HepG2 (cell line): ENCODE measurements around the gene ARHGAP23. TPM values are rescaled to one million over a fixed set of nuclear protein-coding genes. Genes with fewer than 3 reads are reported as not detected.
A peak's percentile ranks its signal among the peaks of the same experiment; 100 is the strongest.

Experiments used
- FOXM1 ChIP-seq: sonication (generic); formaldehyde crosslinking; IDR thresholded peaks from 2 replicates; pipeline ENCODE4 v1.5.0; 2020; ENCODE audit warnings: missing genetic modification reagents
- GABPA ChIP-seq, 2 experiments: IDR thresholded peaks; 2 replicates each; pipeline ENCODE4 v1.6.1; 2011 to 2016; ENCODE audit warnings: low read depth in 2 of 2, low read length in 1 of 2, missing biosample characterization in 1 of 2, missing genetic modification characterization in 1 of 2
- MBD4 ChIP-seq: IDR thresholded peaks from 2 replicates; pipeline ENCODE4 v1.6.1; 2012; ENCODE audit warnings: low read length, inconsistent platforms, borderline replicate concordance
- SIX4 ChIP-seq: sonication (generic); formaldehyde crosslinking; IDR thresholded peaks from 2 replicates; pipeline ENCODE4 v1.4.0; 2020; ENCODE audit warnings: missing genetic modification reagents
- U2AF2 ChIP-seq: fragments of 200-400 bp; formaldehyde crosslinking; IDR thresholded peaks from 2 replicates; pipeline ENCODE4 v1.6.1; 2017; ENCODE audit warnings: low read depth, mild to moderate bottlenecking, low read length
- ZNF674 ChIP-seq: sonication (generic); formaldehyde crosslinking; IDR thresholded peaks from 2 replicates; pipeline ENCODE4 v1.5.0; 2020; ENCODE audit warnings: low read depth, mild to moderate bottlenecking, missing genetic modification reagents
- ZNF792 ChIP-seq: IDR thresholded peaks from 2 replicates; pipeline ENCODE4 v1.6.1; 2016
- polyA plus RNA-seq, 8 experiments: library from polyadenylated mRNA; depleted of rRNA in 3 of 8; stranded (reverse) in 7 of 8; unstranded in 1 of 8; fragments of >200 nt; fragmentation: Illumina TruSeq in 4 of 8; extraction: Trizol in 4 of 8; gene quantifications; 2 replicates each; pipeline versions ENCODE4 v1.2.1 to v1.2.3, GENCODE V29; 2011 to 2016; ENCODE audit warnings: low read depth in 4 of 8, missing spikeins in 1 of 8, mixed read lengths in 1 of 8; ENCODE audit not compliant: insufficient read depth in 1 of 8
- total RNA-seq, 5 experiments: library from RNA; depleted of rRNA; stranded (reverse); fragments of >200 nt; fragmentation: Illumina TruSeq; extraction: Trizol; gene quantifications; 2 replicates each; pipeline ENCODE4 v1.2.3, GENCODE V29; 2016; ENCODE audit warnings: low read depth in 1 of 5
- TF ChIP-seq, protein P1 (sequence below): sonication (generic); formaldehyde crosslinking; IDR thresholded peaks from 2 replicates; pipeline ENCODE4 v1.5.0; 2020; ENCODE audit warnings: mild to moderate bottlenecking, low read depth, missing genetic modification reagents, borderline replicate concordance
- TF ChIP-seq, protein P2 (sequence below): sonication (generic); formaldehyde crosslinking; IDR thresholded peaks from 2 replicates; pipeline ENCODE4 v1.4.0; 2020; ENCODE audit warnings: missing genetic modification reagents
- TF ChIP-seq, protein P3 (sequence below): sonication (generic); formaldehyde crosslinking; IDR thresholded peaks from 2 replicates; pipeline ENCODE4 v1.4.0; 2020; ENCODE audit warnings: low read depth, mild to moderate bottlenecking, missing genetic modification reagents
- TF ChIP-seq, protein P4 (sequence below): sonication (generic); formaldehyde crosslinking; conservative IDR thresholded peaks from 2 replicates; pipeline ENCODE4 v1.8.0; 2022; ENCODE audit warnings: low read depth, missing genetic modification reagents
- TF ChIP-seq, protein P5 (sequence below): sonication (generic); formaldehyde crosslinking; IDR thresholded peaks from 2 replicates; pipeline ENCODE4 v1.5.0; 2020; ENCODE audit warnings: mild to moderate bottlenecking, missing genetic modification reagents, borderline replicate concordance
- TF ChIP-seq, protein P6 (sequence below): IDR thresholded peaks from 2 replicates; pipeline ENCODE4 v1.6.1; 2016; ENCODE audit warnings: missing biosample characterization, missing genetic modification reagents, low read depth
- TF ChIP-seq, protein P7 (sequence below): IDR thresholded peaks from 2 replicates; pipeline ENCODE4 v1.6.1; 2016; ENCODE audit warnings: missing compliant biosample characterization, missing genetic modification reagents, borderline replicate concordance

The ARHGAP23 gene
- total and polyA plus RNA-seq, 2 of the 13 experiments (the other 11 are each of a cell fraction or from before 2014, with no cell fraction given) = 0.03 TPM; not detected in 1

DNA sequence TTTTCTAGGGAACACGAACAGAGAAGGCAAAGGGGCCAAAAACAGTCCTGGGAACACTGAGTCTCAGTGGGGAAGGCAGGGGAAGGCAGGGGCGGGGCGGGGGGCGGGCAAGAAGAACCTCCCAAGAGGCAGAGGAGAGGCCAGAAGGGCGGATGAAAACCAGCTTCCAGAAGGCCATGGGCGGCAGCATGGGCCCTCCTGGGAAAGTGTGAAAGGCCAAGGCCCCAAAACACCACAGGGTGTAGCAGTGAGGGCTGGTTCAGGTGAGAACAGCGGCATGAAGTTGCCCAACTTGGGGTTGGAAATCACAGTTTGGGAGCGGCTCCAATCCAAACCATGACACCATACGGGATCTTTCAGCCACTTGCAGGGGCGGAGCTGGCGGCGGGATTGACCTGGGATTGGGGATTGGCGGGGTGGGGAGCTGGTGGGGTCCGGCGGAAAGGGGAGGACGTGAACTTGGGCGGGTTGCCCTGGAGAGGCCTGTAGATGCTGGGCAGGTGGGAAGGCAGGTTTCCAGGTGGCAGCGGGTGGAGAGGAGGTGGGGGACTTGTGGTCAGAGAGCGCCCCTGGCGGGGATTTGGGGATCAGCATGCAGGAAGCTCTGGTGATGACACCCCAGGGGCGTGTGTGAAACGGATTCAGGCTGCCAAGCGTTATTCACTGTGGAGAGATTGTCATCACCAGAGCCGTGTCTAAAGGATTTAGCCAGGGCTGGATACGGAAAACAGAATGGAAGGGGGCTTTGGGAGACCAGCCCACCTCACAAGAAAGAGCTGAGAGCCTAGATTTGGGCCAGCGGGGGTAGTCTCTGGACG is 80.9 kb downstream of the ARHGAP23 start (continued):
- TF ChIP-seq, protein P1, sequence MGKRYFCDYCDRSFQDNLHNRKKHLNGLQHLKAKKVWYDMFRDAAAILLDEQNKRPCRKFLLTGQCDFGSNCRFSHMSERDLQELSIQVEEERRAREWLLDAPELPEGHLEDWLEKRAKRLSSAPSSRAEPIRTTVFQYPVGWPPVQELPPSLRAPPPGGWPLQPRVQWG (CRISPR knock-in tag) = no peak
- TF ChIP-seq FOXM1 (CRISPR knock-in tag) (no peak), U2AF2 (no peak), SIX4 (CRISPR knock-in tag) (no peak), GABPA (IDR thresholded peaks at IDR 0.05; ENCODE audit: low read depth, low read length) (no peak), GABPA (CRISPR knock-in tag; IDR thresholded peaks at IDR 0.05; ENCODE audit: low read depth) (peak; percentile 7; the same call in 1 of the 2 replicates), ZNF792 (CRISPR knock-in tag) (no peak), MBD4 (no peak), ZNF674 (0 out of 2 replicates have a peak, but pooled peaks have one; percentile 37)
- TF ChIP-seq, protein P2, sequence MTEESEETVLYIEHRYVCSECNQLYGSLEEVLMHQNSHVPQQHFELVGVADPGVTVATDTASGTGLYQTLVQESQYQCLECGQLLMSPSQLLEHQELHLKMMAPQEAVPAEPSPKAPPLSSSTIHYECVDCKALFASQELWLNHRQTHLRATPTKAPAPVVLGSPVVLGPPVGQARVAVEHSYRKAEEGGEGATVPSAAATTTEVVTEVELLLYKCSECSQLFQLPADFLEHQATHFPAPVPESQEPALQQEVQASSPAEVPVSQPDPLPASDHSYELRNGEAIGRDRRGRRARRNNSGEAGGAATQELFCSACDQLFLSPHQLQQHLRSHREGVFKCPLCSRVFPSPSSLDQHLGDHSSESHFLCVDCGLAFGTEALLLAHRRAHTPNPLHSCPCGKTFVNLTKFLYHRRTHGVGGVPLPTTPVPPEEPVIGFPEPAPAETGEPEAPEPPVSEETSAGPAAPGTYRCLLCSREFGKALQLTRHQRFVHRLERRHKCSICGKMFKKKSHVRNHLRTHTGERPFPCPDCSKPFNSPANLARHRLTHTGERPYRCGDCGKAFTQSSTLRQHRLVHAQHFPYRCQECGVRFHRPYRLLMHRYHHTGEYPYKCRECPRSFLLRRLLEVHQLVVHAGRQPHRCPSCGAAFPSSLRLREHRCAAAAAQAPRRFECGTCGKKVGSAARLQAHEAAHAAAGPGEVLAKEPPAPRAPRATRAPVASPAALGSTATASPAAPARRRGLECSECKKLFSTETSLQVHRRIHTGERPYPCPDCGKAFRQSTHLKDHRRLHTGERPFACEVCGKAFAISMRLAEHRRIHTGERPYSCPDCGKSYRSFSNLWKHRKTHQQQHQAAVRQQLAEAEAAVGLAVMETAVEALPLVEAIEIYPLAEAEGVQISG = 0 out of 2 replicates have a peak, but pooled peaks have one; percentile 28
- TF ChIP-seq, protein P3, sequence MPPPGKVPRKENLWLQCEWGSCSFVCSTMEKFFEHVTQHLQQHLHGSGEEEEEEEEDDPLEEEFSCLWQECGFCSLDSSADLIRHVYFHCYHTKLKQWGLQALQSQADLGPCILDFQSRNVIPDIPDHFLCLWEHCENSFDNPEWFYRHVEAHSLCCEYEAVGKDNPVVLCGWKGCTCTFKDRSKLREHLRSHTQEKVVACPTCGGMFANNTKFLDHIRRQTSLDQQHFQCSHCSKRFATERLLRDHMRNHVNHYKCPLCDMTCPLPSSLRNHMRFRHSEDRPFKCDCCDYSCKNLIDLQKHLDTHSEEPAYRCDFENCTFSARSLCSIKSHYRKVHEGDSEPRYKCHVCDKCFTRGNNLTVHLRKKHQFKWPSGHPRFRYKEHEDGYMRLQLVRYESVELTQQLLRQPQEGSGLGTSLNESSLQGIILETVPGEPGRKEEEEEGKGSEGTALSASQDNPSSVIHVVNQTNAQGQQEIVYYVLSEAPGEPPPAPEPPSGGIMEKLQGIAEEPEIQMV (CRISPR knock-in tag) = no peak
- TF ChIP-seq, protein P4, sequence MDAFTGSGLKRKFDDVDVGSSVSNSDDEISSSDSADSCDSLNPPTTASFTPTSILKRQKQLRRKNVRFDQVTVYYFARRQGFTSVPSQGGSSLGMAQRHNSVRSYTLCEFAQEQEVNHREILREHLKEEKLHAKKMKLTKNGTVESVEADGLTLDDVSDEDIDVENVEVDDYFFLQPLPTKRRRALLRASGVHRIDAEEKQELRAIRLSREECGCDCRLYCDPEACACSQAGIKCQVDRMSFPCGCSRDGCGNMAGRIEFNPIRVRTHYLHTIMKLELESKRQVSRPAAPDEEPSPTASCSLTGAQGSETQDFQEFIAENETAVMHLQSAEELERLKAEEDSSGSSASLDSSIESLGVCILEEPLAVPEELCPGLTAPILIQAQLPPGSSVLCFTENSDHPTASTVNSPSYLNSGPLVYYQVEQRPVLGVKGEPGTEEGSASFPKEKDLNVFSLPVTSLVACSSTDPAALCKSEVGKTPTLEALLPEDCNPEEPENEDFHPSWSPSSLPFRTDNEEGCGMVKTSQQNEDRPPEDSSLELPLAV (CRISPR knock-in tag) = no peak
- TF ChIP-seq, protein P5, sequence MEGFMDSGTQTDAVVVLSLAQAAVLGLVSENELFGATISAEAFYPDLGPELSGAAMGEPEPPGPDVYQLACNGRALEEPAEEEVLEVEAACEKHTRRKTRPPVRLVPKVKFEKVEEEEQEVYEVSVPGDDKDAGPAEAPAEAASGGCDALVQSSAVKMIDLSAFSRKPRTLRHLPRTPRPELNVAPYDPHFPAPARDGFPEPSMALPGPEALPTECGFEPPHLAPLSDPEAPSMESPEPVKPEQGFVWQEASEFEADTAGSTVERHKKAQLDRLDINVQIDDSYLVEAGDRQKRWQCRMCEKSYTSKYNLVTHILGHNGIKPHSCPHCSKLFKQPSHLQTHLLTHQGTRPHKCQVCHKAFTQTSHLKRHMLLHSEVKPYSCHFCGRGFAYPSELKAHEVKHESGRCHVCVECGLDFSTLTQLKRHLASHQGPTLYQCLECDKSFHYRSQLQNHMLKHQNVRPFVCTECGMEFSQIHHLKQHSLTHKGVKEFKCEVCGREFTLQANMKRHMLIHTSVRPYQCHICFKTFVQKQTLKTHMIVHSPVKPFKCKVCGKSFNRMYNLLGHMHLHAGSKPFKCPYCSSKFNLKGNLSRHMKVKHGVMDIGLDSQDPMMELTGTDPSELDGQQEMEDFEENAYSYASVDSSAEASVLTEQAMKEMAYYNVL (CRISPR knock-in tag) = no peak
- TF ChIP-seq, protein P6, sequence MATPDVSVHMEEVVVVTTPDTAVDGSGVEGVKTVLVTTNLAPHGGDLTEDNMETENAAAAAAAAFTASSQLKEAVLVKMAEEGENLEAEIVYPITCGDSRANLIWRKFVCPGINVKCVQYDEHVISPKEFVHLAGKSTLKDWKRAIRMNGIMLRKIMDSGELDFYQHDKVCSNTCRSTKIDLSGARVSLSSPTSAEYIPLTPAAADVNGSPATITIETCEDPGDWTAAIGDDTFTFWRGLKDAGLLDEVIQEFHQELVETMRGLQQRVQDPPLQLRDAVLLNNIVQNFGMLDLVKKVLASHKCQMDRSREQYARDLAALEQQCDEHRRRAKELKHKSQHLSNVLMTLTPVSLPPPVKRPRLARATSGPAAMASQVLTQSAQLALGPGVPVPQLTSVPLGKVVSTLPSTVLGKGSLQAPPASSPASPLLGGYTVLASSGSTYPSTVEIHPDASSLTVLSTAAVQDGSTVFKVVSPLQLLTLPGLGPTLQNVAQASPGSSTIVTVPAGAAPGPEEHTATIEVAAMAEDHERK (CRISPR knock-in tag) = no peak
- TF ChIP-seq, protein P7, sequence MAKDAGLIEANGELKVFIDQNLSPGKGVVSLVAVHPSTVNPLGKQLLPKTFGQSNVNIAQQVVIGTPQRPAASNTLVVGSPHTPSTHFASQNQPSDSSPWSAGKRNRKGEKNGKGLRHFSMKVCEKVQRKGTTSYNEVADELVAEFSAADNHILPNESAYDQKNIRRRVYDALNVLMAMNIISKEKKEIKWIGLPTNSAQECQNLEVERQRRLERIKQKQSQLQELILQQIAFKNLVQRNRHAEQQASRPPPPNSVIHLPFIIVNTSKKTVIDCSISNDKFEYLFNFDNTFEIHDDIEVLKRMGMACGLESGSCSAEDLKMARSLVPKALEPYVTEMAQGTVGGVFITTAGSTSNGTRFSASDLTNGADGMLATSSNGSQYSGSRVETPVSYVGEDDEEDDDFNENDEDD (CRISPR knock-in tag) = no peak
